Neural cell (in vitro differentiated cells): ENCODE results near the gene ZNHIT1.

Experiments used
- CTCF ChIP-seq: fragments of 450-650 bp; IDR thresholded peaks from 2 replicates; pipeline ENCODE4 v1.5.1; 2014; ENCODE audit warnings: antibody characterized with exemption, mild to moderate bottlenecking, moderate library complexity; ENCODE audit not compliant: poor library complexity, severe bottlenecking
- EP300 ChIP-seq: fragments of 450-650 bp; conservative IDR thresholded peaks from 2 replicates; pipeline ENCODE4 v1.6.1; 2014; ENCODE audit warnings: antibody characterized with exemption, mild to moderate bottlenecking, moderate library complexity; ENCODE audit not compliant: poor library complexity, severe bottlenecking
- TAF1 ChIP-seq: IDR thresholded peaks from 2 replicates; pipeline ENCODE4 v1.6.1; 2012; ENCODE audit warnings: low read depth

DNA sequence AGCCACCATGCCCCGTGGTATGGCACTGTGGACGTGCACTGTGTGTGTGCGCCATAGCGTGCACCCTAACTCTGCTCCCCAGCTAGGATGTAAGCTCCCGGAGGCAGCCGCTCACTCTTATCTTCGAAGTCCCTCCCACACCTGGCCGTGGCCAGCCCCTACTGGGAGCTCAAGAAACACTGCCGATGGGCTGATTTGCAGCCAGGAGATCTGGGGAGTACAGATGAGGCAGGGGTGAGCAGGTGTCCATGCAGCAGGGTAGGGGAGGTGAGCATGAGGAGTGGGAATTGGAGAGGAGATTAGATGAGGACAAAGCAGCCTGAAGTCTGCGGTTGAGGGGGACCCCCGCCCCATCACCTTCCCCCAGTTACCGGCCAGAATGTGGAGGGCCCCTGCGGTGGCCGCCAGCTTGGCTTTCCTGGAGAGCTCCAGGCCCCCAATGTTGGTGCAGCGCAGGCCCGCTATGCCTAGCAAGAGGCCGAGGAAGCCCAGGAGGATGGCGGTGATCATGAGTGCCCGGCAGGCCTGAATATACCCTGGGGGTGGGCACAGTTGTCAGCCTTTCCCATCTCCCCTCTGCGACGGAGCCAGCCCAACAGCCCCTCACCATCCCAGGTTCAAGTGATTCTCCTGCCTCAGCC lies 16.1 kb downstream of the ZNHIT1 start:
- TF ChIP-seq EP300 (no peak), CTCF (no peak), TAF1 (no peak)
